Stimulated activated CD8-positive, alpha-beta memory T cell treated with anti-CD3 and anti-CD28 coated beads, Interleukin-7, amount 100 ng/mL, for 24 hours (primary cell): ENCODE data around the gene IKZF4.
A peak's percentile ranks its signal among the peaks of the same experiment; 100 is the strongest.
"Not testable (repeated sequence)": the region's sequence is repeated elsewhere in the genome, so short reads cannot be mapped to it uniquely, and the experiment has no call there.

Source experiments
- DNase-seq: peaks from one replicate; pipeline ENCODE4 v3.0.0-alpha.2; 2020; ENCODE audit warnings: low read depth

The IKZF4 gene

DNA sequence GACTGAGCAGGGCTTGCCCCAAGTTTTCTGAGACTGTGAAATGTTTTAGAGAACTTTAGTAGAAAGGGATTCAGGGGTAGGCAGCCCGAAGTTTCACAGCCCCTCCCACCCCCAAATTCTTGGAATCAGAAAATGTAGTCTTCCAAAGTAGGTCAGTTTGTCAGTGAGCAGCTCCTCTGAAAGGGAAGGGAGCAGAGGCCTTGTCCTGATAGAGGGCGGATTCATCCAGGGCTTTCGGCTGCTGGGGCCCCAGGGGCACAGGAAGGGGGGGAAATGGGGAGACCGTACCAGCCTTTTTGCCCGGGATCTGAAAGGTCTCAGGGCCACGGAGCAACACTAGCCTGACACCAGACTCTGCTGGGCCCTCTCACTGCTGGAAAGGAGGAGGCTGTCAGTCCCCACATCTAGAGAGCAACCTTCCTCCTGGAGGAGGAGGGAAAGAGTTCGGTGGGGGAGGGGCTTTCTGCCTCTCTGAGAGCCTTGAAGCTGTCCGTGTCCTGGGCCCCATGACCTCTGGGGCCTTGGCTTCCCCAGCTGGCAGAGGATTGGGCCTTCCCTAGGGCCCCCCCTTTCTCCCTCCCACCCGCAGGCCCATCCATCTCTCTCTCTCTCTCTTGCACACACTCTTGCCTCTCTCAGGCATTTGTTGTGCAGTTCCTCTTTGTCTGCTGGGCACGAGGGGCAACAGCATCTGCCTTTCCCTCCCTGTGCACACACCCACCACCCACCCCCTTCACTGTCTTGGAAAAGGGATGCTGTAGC lies at the start of gene IKZF4:
IKZF4 (plus strand) TSS at position 621 of the 762 bp plus-strand sequence. CDS start 451 bp downstream, outside the sequence.
- DNase-seq = no peak

DNA sequence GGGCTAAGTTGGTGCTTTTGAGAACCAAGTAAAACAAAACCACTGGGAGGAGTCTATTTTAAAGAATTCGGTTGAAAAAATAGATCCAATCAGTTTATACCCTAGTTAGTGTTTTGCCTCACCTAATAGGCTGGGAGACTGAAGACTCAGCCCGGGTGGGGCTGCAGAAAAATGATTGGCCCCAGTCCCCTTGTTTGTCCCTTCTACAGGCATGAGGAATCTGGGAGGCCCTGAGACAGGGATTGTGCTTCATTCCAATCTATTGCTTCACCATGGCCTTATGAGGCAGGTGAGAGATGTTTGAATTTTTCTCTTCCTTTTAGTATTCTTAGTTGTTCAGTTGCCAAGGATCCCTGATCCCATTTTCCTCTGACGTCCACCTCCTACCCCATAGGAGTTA lies 48.8 kb upstream of the IKZF4 start:
- no peak for DNase-seq

DNA sequence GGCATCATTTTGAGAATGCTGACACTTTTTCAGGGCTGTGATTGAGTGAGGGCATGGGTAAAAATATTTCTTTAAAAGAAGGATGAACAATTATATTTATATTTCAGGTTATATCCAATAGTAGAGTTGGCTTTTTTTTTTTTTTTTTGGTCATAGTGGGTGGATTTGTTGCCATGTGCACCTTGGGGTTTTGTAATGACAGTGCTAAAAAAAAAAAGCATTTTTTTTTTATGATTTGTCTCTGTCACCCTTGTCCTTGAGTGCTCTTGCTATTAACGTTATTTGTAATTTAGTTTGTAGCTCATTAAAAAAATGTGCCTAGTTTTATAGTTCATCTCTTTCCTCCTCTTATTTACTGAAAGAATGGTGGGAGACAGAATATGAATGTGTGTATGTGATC lies 48.4 kb upstream of the IKZF4 start:
- DNase-seq = no peak

DNA sequence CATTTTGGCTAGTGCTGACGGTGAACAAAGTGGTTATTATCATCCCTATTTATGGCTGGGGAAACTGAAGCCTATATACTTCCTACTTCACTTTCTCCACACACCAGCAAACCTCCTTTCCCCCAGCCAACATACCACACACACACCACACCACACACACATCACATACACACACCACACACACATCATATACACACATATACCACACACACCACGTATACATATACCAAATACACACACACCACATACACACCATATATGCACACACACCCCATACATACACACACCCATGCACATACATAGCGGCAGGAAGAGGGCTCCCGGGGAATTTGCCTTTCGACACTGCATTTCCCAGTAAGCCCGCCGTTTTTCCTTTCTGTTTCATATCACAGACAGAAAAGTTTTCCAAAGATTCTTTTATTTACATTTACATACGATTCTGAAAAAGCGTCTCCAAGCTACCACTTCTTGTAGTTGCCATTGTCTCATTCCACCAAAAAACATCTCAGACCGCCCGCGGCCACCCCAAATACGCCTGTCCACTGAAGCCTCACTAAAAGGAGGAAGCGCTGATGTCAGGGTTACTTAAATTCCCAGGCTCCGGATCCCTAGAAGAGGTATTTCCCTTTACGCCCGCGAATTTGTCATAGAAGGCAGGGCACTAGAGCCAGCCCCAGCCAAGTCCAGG lies 47.8 kb upstream of the IKZF4 start:
- DNase-seq = no peak

DNA sequence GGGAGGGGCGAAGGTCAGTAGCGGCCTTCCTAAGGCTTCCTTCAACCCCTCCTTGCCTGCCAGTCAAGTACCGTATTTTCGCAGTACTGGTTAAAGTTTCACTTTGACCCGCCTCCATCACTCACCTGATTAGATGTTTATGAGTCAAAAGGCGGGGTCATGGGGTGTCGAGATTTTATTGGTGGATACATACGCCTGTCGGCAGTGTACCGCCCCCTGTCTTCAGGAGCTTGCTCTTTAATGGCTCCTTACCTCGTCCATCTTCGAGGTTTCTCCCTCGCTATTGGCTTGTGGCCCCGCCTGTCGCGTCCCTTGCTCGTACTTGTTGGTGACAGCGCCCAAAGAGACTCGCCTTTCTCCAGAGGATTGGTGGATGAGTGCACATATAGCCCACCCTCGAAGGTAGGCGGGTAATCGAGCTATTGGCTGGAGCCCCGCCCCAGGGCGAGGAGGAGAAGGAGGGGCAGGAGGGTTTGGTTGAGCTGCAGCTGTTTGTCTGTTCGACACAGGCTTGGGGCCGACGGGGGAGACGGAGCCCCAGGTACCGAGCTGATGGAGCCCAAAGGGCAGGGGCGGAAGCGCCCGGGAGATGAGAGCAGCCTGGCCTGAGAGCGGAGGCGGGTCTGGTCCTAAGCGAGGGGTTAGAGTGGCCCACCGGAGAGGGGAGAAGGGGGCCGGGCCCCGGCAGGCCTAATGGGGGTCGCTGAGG lies 47.1 kb upstream of the IKZF4 start, which contains the start of gene RAB5B:
RAB5B (plus strand) TSS at position 480 of the 709 bp plus-strand sequence. CDS start 12,883 bp downstream, outside the sequence.
- DNase-seq = peak; percentile 93

DNA sequence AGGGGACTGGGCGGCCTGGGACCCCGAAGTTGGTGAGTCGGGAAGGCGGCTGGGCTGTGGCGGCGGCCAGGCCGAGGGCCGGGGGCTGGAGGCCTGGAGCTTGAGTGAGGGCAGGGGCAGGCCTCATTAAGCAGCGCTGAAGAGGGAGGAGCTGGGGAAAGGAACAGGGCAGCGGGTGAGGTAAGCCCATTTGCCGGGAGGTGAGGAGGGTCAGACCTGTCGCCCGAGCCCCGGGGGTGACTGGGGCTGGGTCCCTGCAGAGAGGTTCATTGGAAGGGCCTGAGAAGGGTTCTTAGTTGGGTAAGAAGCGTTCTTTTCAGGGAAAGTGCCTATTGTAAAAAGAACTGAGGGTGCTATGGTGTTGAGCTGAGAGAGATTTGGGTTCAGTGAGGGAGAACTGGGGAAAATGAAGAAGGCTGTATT lies 46.5 kb upstream of the IKZF4 start:
- DNase-seq = no peak

DNA sequence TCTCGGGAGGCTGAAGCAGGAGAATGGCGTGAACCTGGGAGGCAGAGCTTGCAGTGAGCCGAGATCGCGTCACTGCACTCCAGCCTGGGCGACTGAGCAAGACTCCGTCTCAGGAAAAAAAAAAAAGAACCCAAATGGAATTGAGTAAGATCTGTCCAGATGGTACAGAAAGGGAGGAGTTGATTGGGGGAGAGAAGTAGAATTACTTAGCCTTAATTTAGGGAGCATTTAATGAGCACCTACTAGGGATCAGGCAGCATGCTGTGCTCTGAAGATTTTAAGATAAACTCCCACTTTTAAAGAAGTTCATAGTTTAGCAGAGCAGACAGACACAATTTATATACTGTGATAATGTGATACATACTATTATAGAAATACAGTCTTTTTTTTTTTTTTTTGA lies 42.5 kb upstream of the IKZF4 start:
- no peak for DNase-seq

DNA sequence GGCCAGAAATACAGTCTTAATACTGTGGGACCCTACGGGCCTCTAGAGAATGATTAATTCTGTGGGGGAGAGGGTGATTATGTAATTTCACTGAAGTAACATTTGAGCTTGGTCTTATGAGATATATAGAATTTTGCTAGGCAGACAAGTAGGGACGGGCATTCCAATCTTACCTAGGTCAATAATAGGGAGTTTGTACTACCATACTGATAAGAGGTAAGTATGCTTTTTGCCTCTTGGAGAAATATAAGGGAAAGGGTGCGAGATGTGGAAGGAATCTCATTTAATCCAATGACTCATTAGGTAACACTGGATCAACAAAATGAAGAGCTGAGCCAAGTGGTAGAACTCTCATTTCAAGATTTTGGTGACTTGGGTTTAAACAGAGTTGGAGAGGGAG lies 41.8 kb upstream of the IKZF4 start:
- no peak for DNase-seq

DNA sequence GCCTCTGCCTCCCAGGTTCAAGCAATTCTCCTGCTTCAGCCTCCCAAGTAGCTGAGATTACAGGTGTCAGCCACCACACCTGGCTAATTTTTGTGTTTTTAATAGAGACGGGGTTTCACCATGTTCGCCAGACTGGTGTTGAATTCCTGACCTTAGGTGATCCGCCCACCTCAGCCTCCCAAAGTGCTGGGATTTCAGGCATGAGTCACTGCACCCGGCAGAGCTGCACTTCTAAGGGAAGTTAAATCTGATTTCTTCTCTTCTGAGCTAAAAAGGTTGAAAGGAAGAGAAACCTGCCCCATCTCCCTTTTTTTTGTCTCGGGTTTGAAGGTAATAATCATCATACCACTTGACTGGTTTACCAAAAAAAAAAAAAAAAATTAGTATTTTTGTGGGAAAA lies 39.0 kb upstream of the IKZF4 start:
- not testable (repeated sequence) for DNase-seq

DNA sequence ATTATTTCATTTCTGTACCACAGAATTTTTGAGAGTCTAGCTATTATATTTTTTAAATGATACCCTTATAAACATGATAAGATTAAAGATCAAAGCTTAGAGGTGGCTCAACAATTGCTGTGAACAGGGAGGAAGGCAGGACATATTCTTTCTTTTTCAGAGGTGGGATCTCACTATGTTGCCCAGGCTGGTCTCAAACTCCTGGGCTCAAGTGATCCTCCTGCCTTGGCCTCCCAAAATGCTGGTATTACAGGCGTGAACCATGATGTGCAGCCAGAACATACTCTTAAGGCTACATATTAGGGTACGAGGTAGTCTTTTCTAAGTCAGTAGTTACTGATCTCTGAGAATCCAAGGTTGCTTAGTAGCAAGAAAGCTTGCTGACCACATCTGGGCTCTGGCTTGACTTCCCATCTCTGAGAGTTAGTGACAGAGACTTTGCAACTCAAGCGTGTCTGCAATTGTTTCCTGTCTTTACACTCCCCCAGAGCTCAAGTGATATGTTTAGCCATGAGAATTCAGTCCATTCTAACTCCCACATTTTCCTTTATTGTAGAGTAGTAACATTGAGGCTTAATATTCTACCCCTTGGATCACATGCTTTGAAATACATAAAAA lies 38.4 kb upstream of the IKZF4 start:
- no peak for DNase-seq

DNA sequence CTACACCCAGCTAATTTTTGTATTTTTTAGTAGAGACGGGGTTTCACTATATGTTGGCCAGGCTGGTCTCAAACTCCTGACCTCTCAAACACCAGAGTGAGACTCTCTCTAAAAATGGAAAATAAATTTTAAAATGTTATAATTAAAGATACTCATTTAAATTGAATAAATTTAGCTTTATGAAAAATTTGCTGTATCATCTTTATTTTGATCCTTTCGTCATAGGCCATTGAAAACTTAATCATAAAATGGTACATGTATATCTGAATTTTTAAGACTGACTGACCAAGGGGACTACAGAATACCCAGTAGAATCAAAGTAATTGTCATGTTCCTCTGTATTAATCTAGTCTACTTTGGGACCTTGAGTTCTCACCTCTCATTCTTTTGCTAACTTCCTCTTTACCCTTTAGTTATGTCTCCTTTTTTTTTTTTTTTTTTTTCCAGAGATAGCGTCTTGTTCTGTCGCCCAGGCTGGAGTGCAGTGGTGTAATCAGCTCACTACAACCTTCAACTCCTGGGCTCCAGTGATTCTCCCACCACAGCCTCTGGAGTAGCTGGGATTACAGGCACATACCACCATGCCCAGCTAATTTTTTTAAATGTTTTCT lies 37.5 kb upstream of the IKZF4 start:
- DNase-seq = no peak

DNA sequence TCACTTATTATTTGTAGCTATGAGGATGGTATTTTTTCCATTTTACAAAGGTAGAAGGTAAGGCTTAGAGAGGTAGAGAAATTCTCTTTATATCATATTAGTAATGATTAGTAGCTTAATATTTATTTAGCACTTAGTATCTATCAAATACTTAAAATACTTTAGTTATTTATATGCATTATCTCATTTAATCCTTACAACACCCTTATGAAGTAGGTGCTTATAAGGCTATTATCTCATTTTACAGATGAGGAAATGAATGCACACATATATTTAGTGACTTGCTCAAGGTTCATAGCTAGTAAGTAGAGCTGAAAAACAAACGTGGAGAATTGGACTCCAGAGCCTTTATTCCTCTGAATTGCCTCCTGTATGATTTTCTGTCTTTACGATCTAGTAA lies 36.0 kb upstream of the IKZF4 start:
- no peak for DNase-seq

DNA sequence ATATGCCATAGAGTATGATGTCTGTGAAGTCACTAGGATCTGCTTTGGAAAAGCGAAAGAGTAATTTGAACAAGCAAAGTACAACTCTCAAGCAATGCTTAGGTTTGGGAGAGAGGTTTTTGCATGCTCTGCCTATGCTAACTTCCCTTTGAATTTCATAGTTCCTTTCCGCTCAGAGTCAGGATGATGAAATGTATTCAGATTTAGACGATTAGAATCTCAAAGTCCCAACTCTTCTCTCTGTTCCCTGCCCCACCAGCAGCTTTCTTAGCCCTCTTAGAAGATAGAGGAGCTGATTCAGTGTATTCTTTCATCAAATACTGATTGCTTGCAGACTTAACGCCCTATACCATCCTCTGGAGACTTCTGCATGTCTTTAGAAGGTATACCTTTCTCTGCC lies 35.5 kb upstream of the IKZF4 start:
- DNase-seq = no peak

DNA sequence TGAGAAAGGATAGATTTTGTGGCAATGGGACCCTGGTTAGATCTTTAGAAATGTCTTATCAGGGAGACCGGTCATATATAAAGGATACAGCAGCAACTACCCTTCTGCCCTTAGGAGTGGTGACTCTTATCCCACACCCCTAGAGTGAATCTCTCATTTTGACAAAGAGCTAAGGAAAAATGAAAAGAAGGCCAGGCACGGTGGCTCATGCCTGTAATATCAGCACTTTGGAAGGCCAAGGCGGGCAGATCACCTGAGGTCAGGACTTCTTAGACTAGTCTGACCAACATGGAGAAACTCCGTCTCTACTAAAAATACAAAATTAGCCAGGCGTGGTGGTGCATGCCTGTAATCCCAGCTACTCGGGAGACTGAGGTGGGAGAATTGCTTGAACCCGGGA lies 34.9 kb upstream of the IKZF4 start:
- not testable (repeated sequence) for DNase-seq

DNA sequence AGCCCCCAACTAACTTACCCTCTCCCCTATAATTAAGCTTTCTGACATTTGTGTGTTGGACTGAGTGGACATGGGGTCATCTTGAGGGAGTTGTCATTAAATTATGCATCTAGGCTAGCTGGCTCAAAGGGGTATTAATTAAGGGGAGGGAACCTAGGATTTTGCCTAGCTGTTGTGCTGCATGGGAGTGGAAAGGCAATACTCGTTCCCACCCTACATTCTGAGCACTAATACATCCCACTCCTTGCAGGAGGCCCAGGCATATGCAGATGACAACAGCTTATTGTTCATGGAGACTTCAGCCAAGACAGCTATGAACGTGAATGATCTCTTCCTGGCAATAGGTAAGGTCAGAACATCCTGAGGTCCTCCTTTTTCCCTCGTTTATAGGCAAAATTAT lies 29.7 kb upstream of the IKZF4 start:
- no peak for DNase-seq

DNA sequence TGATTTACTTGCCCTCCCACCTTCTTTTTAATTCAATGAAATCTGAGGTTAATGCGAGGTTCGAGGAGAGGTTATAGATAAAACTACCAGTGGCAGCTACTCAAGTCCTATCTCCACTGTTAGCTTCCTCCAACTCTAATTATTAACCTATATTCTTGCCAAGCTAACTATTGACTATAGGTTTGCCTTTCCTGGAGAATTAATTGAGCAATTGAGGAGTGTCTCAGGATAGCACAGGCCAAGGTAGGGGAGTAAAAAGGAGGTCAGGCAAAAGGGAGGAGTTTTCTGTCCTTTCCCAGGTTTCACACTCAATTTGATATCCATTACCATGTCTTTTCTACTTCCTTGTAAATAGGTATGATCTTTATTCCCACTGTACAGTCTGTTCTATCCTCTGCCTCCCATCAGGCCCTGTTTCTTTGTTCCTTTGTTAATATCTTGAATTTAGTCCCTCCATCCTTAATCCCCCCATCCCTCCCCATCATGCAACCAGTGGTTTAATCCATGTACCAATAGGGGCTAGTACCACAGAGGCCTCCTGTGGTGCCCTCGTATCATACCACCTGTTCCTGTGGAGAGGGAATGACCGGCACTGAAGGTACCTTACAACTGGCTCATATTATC lies 27.5 kb upstream of the IKZF4 start:
- DNase-seq = no peak

DNA sequence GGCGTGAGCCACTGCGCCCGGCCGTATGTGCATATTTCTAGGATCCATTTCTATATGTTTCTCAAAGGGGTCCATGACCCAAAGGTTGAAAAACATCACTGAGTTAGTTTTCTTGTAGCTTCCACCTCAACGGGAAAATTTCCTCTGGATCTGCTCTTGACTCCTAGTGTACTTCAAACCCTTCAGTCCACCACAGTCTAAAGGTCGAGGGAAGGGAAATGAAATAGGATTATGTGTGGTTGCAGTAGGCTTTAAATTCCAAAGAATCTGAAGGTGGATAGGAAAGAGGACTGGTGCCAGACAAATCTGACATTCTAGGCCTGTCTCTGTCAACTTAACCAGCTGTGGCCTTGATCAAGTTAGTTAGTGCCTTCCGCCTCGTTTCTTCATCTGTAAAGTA lies 25.5 kb upstream of the IKZF4 start:
- DNase-seq = no peak

DNA sequence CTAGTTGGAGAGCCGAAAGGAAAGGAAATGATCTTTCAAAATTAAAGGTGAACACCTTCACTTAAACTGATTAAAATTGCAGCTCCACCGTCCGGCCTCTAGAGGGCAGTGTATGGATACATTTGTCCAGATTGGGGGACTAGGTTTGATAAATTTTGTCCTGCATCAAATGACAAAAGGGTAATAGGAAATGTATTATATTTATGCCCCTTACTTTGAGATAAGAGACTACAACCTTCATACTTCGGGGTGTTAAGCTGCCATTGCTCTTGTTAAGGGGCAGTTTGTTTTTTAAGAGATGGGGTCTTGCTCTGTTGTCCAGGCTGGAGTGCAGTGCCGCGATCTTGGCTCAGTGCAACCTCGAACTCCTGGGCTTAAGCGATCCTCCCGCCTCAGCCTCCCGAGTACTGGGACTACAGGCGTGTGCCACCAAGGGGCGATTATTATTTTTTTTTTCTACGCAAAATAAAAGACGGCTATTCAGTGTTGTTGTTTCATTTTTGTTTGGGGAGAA lies 24.6 kb upstream of the IKZF4 start:
- DNase-seq = no peak

DNA sequence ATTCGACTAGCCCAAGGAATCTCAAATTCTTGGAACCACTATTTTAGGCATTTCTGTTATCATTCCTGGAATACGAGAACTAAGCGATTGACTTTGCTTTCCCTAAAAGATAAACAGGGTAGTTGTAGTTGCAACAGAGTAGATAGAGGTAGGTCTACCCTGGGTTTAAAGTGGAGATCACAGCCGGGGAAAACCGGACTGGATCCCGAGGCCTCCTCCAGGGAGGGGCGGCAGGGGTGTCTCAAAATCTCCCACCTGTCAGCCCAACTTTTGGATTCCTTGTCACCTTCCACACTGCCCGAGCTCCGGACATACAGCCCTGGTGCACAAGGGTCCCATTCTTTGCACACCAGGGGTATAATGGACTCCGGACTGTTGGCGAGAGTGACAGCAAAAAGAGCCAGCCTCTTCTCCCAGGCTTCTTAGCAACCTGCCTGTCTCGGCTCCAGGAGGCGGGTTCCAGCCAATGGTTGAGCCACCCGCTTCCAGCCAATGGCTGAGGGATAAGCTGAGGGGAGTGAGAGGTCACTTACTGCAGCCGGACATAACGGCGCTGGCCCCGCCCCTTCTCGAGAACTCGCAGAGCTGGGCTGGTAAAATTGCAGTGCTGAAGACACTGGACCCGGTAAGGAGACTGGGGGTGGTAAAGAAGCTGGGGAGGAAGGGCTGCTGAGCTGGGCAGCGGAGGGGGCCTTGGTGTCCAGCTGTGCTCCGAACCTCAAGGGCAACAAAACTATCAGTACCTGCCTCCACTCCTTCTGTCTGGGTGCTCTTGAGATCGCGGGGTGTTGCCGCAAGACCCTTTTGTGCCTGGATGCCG lies 23.9 kb upstream of the IKZF4 start, which contains the start of gene SUOX:
SUOX (plus strand) TSS at position 562 of the 820 bp plus-strand sequence. CDS start 4,946 bp downstream, outside the sequence.
- DNase-seq = no peak

DNA sequence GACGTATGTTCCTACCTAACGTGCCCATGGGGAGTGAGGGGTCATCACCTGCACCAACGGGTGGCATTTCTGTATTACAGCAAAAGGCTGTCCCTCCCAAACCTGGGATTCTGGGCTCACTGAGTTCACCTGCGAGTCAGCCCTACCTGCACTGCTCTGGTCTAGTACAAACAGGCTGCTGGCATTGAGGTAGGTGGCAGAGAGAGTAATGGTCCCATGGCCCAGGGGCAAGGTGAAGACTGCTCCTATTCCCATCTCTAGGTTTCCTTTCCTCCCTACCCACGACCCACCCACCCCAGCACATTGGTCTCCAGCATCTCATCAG lies 23.3 kb upstream of the IKZF4 start:
- no peak for DNase-seq
